HUES6 (cell line): ENCODE data around the gene SPAG7.
"Not testable (repeated sequence)": the region's sequence is repeated elsewhere in the genome, so short reads cannot be mapped to it uniquely, and the experiment has no call there.

Experiments
- H3K27ac ChIP-seq: 2 replicates; pipeline ENCODE4 v1.7.0; 2013; ENCODE audit warnings: low read depth, mild to moderate bottlenecking, low read length, inconsistent platforms
- H3K27me3 ChIP-seq: 2 replicates; pipeline ENCODE4 v1.6.1; 2013; ENCODE audit warnings: low read length; ENCODE audit not compliant: control insufficient read depth, insufficient read depth
- H3K36me3 ChIP-seq: 2 replicates; pipeline ENCODE4 v1.6.1; 2013; ENCODE audit warnings: low read length; ENCODE audit not compliant: control insufficient read depth, insufficient read depth
- H3K4me1 ChIP-seq: 2 replicates; pipeline ENCODE4 v1.6.1; 2013; ENCODE audit warnings: low read length; ENCODE audit not compliant: control insufficient read depth, insufficient read depth
- H3K4me3 ChIP-seq: 2 replicates; pipeline ENCODE4 v1.5.1; 2013; ENCODE audit warnings: low read depth, low read length
- H3K9ac ChIP-seq: one replicate; pipeline ENCODE4 v1.6.1; 2013; ENCODE audit warnings: mild to moderate bottlenecking, low read length
- H3K9me3 ChIP-seq: 2 replicates; pipeline ENCODE4 v1.6.1; 2013; ENCODE audit warnings: low read depth, low read length; ENCODE audit not compliant: control insufficient read depth, insufficient read depth

SPAG7 gene

DNA sequence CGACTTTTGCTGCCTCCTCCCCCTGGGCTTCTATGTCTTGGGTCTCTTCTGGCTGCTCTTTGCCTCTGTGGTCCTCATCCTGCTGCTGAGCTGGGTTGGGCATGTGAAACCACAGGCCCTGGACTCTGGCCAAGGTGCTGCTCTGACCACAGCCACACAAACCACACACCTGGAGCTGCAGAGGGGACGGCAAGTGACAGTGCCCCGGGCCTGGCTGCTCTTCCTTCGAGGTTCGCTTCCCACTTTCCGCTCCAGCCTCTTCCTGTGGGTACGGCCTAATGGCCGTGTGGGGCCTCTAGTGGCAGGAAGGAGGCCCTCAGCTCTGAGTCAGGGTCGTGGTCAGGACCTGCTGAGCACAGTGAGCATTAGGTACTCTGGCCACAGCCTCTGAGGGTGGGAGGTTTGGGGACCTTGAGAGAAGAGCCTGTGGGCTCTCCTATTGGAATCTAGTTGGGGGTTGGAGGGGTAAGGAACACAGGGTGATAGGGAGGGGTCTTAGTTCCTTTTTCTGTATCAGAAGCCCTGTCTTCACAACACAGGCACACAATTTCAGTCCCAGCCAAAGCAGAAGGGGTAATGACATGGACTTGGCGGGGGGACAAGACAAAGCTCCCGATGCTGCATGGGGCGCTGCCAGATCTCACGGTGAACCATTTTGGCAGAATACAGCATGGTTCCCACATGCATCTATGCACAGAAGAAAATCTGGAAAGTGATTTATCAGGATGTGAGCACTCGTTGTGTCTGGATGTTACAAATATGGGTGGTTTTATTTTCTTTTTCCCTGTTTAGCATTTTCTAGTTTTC lies 33.2 kb downstream of the SPAG7 start:
- Histone ChIP-seq H3K9me3 (no peaks in the 10 kb centered on the region), H3K4me3 (no peak overlapping the region), H3K4me1 (peaks cover 10% of the 10 kb centered on the region), H3K27ac (no peak overlapping the region), H3K36me3 (peaks cover 42% of the 10 kb centered on the region), H3K9ac (no peak overlapping the region), H3K27me3 (no peaks in the 10 kb centered on the region)

DNA sequence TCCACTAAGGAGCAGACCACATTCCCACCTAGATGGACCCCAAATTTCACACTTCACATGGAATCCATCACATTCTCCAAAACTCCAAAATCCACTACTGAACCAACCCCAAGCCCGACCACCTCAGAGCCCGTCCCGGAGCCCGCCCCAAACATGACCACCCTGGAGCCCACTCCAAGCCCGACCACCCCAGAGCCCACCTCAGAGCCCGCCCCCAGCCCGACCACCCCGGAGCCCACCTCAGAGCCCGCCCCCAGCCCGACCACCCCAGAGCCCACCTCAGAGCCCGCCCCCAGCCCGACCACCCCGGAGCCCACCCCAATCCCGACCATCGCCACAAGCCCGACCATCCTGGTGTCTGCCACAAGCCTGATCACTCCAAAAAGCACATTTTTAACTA lies 34.0 kb downstream of the SPAG7 start:
- Histone ChIP-seq H3K36me3 (peaks cover 49% of the 10 kb centered on the region), H3K9me3 (no peaks in the 10 kb centered on the region), H3K27ac (no peak overlapping the region), H3K4me1 (peaks cover 6% of the 10 kb centered on the region), H3K27me3 (no peaks in the 10 kb centered on the region), H3K9ac (no peak overlapping the region), H3K4me3 (no peak overlapping the region)

DNA sequence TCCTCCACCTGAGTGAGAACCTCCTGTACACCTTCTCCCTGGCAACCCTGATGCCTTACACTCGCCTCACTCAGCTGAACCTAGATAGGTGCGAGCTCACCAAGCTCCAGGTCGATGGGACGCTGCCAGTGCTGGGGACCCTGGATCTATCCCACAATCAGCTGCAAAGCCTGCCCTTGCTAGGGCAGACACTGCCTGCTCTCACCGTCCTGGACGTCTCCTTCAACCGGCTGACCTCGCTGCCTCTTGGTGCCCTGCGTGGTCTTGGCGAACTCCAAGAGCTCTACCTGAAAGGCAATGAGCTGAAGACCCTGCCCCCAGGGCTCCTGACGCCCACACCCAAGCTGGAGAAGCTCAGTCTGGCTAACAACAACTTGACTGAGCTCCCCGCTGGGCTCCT lies 34.9 kb downstream of the SPAG7 start:
- Histone ChIP-seq H3K9ac (no peak overlapping the region), H3K27ac (no peak overlapping the region), H3K4me3 (no peak overlapping the region), H3K36me3 (peaks cover 42% of the 10 kb centered on the region), H3K27me3 (no peaks in the 10 kb centered on the region), H3K9me3 (no peaks in the 10 kb centered on the region), H3K4me1 (peaks cover 4% of the 10 kb centered on the region; the same call in 1 of the 2 replicates)

DNA sequence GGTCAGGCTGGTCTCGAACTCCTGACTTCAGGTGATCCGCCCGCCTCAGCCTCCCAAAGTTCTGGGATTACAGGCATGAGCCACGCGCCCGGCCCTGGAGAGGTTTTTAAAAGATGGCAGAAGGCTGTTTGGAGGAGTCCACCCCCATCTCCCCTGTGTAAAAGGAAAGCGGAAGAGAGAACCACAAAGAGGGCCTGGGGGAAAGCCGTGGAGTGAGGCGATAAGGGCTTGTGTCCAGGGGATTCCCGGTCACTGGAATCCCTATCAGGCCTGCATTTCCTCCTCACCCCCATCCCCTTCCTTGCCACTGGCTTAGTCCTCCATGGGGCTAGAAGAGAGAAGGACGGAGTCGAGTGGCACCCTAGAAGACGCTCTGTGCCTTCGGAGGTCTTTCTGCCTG lies 35.7 kb downstream of the SPAG7 start, which contains the start of gene GP1BA:
TSS of gene GP1BA (plus strand) at position 315 of the 400 bp plus-strand sequence. CDS start 328 bp downstream, outside the sequence.
- Histone ChIP-seq H3K36me3 (peaks cover 35% of the 10 kb centered on the region), H3K9ac (no peak within 1 kb of the TSS), H3K27ac (no peak within 1 kb of the TSS), H3K27me3 (no peaks in the 10 kb centered on the region), H3K4me1 (peaks cover 4% of the 10 kb centered on the region; the same call in 1 of the 2 replicates), H3K9me3 (no peaks in the 10 kb centered on the region), H3K4me3 (no peak within 1 kb of the TSS)

DNA sequence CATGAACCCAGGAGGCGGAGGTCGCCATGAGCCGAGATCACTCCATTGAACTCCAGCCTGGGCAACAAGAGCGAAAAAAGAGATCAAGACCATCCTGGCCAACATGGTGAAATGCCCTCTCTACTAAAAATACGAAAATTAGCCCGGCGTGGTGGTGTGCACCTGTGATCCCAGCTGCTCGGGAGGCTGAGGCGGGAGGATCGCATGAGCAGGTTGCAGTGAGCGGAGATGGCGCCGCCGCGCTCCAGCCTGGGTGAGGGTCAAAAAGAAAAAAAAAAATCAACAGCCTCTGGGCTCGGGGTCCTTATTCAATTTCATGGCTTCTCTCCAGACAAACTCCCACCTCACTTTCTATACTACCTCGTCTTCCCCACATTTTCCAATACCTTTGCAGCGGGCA lies 38.7 kb downstream of the SPAG7 start:
- H3K9ac ChIP-seq: no peak overlapping the region
- no peak overlapping the region for H3K4me3 ChIP-seq
- H3K27me3 ChIP-seq: no peaks in the 10 kb centered on the region
- peaks cover 23% of the 10 kb centered on the region; the same call in 1 of the 2 replicates for H3K36me3 ChIP-seq
- no peaks in the 10 kb centered on the region for H3K9me3 ChIP-seq
- 0 out of 2 replicates have a peak, but pooled peaks cover under 1% of the 10 kb centered on the region for H3K4me1 ChIP-seq
- H3K27ac ChIP-seq: no peak overlapping the region

DNA sequence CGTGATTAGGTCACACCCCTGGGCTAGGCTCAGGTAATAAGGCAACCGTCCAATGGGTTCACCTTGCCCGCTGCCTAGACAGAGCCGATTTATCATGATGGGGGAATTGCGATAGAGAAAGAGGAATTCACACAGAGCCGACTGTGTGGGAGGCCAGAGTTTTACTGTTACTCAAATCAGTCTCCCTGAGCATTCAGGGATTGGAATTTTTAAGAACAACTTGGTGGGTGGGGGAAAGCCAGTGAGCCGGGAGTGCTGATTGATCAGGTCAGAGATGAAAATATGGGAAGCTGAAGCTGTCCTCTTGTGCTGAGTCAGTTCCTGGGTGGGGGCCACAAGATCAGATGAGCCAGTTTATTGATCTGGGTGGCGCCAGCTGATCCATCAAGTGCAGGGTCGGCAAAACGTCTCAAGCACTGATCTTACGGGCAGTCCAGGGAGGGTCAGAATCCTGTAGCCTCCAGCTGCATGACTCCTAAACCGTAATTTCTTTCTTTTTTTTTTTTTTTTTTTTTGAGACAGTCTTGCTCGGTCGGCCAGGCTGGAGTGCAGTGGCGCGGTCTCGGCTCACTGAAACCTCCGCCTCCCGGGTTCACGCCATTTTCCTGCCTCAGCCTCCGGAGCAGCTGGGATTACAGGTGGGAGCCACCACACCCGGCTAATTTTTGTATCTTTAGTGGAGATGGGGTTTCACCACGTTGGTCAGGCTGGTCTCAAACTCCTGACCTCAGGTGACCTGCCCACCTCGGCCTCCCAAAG lies 40.9 kb downstream of the SPAG7 start:
- H3K36me3 ChIP-seq: peaks cover 15% of the 10 kb centered on the region; the same call in 1 of the 2 replicates
- H3K9me3 ChIP-seq, H3K27me3 ChIP-seq, H3K27ac ChIP-seq, H3K9ac ChIP-seq, H3K4me1 ChIP-seq, H3K4me3 ChIP-seq: not testable (repeated sequence)

DNA sequence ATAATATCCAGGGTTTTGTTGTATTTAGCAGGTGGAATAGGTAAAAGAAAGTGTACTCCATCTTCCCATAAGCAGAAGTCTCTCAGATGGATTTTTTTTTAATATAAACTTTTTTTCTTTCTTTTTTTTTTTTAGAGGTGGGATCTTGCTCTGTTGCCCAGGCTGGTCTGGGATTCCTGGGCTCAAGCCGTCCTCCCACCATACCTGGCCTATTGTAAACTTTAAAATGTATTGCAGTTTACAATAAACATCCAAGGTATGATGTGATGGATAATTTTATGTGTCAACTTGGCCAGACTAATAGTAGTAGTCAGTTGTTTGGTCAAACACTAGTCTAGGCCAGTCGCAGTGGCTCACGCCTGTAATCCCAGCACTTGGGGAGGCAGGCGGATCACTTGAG lies 46.3 kb downstream of the SPAG7 start:
- no peak overlapping the region for H3K4me3 ChIP-seq
- H3K27ac ChIP-seq: no peak overlapping the region
- H3K36me3 ChIP-seq: no peaks in the 10 kb centered on the region
- no peaks in the 10 kb centered on the region for H3K9me3 ChIP-seq
- H3K4me1 ChIP-seq: peaks cover 9% of the 10 kb centered on the region; the same call in 1 of the 2 replicates
- H3K27me3 ChIP-seq: no peaks in the 10 kb centered on the region
- no peak overlapping the region for H3K9ac ChIP-seq

DNA sequence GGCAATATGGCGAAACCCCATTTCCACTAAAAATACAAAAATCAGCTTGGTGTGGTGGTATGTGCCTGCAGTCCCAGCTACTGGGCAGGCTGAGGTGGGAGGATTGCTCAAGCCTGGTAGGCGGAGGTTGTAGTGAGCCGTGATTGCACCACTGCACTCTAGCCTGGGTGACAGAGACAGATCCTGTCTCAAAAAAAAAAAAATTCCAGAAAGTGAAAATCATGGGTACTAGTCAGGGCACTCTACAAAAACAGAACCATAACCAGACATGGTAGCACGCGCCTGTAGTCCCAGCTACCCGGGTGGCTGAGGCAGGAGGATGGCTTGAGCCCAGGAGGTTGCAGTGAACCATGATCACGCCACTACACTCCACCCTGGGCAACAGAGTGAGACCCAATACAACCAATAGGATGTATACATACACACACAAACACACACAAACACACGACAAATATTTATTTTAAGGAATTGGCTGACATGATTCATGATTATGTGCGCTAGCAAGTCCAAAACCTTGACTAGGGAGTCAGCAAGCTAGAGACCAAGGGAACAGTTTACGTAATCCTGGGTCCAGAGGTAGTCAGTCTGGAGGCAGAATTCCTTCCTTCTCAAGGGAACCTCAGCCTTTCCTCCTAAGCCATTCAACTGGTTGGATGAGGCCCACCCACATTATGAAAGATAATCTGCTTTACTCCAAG lies 47.1 kb downstream of the SPAG7 start:
- H3K36me3 ChIP-seq: no peaks in the 10 kb centered on the region
- no peak overlapping the region for H3K4me3 ChIP-seq
- peaks cover 9% of the 10 kb centered on the region; the same call in 1 of the 2 replicates for H3K4me1 ChIP-seq
- no peak overlapping the region for H3K27ac ChIP-seq
- no peaks in the 10 kb centered on the region for H3K9me3 ChIP-seq
- H3K9ac ChIP-seq: no peak overlapping the region
- H3K27me3 ChIP-seq: no peaks in the 10 kb centered on the region

DNA sequence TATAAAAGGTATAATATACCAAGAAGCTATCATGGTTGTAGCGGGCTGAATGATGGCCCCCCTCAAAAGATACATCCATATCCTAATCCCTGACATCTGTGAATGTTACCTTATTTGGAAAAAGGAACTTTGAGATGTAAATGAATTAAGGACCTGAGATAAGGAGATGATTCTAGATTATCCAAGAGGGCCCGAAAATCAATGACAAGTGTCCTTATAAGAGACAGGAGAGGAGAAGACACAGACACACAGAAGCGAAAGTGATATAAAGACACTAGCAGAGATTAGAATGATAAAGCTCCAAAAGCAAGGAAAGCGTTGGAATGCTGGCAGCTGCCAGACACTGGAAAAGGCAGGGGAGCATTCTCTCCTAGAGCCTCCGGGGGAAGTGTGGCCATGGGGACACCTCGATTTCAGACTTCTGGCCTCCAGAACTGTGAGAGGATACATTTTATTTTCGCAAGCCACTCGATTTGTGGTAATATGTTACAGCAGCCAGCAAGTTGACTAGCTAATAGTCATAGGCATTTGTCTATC lies 48.0 kb downstream of the SPAG7 start:
- Histone ChIP-seq H3K4me1 (peaks cover 9% of the 10 kb centered on the region; the same call in 1 of the 2 replicates), H3K9me3 (no peaks in the 10 kb centered on the region), H3K4me3 (no peak overlapping the region), H3K36me3 (no peaks in the 10 kb centered on the region), H3K27me3 (no peaks in the 10 kb centered on the region), H3K27ac (no peak overlapping the region), H3K9ac (no peak overlapping the region)

DNA sequence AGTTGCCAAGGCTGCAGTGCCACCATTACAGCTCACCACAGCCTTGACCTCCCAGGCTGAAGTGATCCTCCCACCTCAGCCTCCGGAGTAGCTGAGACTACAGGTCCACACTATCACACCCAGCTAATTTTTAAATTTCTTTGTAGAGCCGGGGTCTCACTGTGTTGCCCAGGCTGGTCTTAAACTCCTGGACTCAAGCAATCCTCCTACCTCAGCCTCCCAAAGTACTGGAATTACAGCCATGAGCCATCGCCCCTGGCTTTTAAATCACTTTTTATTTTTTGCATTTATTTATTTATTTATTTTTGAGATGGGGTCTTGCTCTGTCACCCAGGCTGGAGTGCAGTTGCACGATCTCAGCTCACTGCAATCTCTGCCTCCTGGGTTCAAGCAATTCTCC lies 53.1 kb downstream of the SPAG7 start:
- H3K36me3 ChIP-seq, H3K9me3 ChIP-seq, H3K4me3 ChIP-seq, H3K9ac ChIP-seq, H3K27me3 ChIP-seq, H3K27ac ChIP-seq: not testable (repeated sequence)
- peaks cover 10% of the 10 kb centered on the region for H3K4me1 ChIP-seq
